GM12878 (cell line): ENCODE data around the gene TGFB3.

Source experiments
- CEBPB ChIP-seq, 2 experiments: fragments of 150-350 bp in 1 of 2; IDR thresholded peaks; 2 replicates each; pipeline ENCODE4 v1.6.1; 2012 to 2014; ENCODE audit warnings: low read depth in 2 of 2, low read length in 2 of 2, borderline replicate concordance in 1 of 2, inconsistent platforms in 1 of 2
- CHD1 ChIP-seq: IDR thresholded peaks from 2 replicates; pipeline ENCODE4 v1.6.1; 2012; ENCODE audit warnings: low read depth, low read length, improper control_type of control experiment
- EZH2 ChIP-seq: IDR thresholded peaks from 2 replicates; pipeline ENCODE4 v1.6.1; 2012; ENCODE audit warnings: low read depth, mild to moderate bottlenecking, control low read depth, inconsistent platforms, low read length, borderline replicate concordance; ENCODE audit not compliant: control insufficient read depth
- FOS ChIP-seq: IDR thresholded peaks from 3 replicates; pipeline ENCODE4 v1.6.1; 2011; ENCODE audit warnings: borderline replicate concordance; ENCODE audit not compliant: insufficient read length; ENCODE audit errors: extremely low read depth
- HDAC6 ChIP-seq: fragments of 200-600 bp; sonication (generic); IDR thresholded peaks from one replicate; pipeline ENCODE4 v1.8.0; 2017; ENCODE audit warnings: antibody characterized with exemption; ENCODE audit not compliant: unreplicated experiment
- POLR2A ChIP-seq: IDR thresholded peaks from 2 replicates; pipeline ENCODE4 v1.6.1; 2011; ENCODE audit warnings: low read depth, mild to moderate bottlenecking, low read length
- POLR2AphosphoS5 ChIP-seq: IDR thresholded peaks from 2 replicates; pipeline ENCODE4 v1.6.1; 2011; ENCODE audit warnings: mild to moderate bottlenecking, low read length, inconsistent platforms
- SMC3 ChIP-seq: IDR thresholded peaks from 2 replicates; pipeline ENCODE4 v1.6.1; 2011; ENCODE audit warnings: low read length, improper control_type of control experiment, borderline replicate concordance
- TARDBP ChIP-seq: IDR thresholded peaks from 2 replicates; pipeline ENCODE4 v1.6.1; 2016; ENCODE audit warnings: borderline replicate concordance
- TF ChIP-seq, protein P1 (sequence below): fragments of 450-650 bp; IDR thresholded peaks from 2 replicates; pipeline ENCODE4 v1.6.1; 2018; ENCODE audit warnings: borderline replicate concordance, mild to moderate bottlenecking; ENCODE audit not compliant: partially characterized antibody
- TF ChIP-seq, protein P2 (sequence below): IDR thresholded peaks from 2 replicates; pipeline ENCODE4 v1.6.1; 2012; ENCODE audit warnings: mild to moderate bottlenecking, low read depth, low read length
- TF ChIP-seq, protein P3 (sequence below), 3 experiments: IDR thresholded peaks in 2 of 3; conservative IDR thresholded peaks in 1 of 3; 2 replicates each; pipeline ENCODE4 v1.5.1; 2011; ENCODE audit warnings: low read depth in 3 of 3, low read length in 3 of 3, mild to moderate bottlenecking in 3 of 3, control low read depth in 2 of 3, moderate library complexity in 2 of 3, inconsistent platforms in 1 of 3, mixed read lengths in 1 of 3; ENCODE audit not compliant: control insufficient read depth in 2 of 3, insufficient read depth in 1 of 3; ENCODE audit errors: extremely low read depth in 1 of 3

DNA sequence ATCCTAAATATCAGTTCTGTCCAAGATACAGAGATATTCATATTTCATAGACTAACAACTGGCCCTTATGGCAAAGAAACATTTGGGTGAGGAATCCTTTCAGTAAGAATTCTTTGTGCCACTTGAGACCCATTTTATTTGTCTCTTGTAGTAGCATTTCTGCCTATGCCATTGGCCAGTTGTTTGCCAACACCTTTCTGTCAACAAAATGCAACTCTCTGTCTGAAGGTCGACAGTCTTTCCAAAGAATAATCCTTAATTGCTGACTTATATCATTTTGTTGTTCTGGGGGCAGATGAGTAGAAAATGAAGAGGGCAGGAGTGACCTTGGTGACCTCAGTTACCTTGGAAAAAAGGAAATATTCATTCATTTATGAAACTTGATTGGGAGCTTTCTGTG is 14.7 kb upstream of the TGFB3 start:
- TF ChIP-seq, protein P1, sequence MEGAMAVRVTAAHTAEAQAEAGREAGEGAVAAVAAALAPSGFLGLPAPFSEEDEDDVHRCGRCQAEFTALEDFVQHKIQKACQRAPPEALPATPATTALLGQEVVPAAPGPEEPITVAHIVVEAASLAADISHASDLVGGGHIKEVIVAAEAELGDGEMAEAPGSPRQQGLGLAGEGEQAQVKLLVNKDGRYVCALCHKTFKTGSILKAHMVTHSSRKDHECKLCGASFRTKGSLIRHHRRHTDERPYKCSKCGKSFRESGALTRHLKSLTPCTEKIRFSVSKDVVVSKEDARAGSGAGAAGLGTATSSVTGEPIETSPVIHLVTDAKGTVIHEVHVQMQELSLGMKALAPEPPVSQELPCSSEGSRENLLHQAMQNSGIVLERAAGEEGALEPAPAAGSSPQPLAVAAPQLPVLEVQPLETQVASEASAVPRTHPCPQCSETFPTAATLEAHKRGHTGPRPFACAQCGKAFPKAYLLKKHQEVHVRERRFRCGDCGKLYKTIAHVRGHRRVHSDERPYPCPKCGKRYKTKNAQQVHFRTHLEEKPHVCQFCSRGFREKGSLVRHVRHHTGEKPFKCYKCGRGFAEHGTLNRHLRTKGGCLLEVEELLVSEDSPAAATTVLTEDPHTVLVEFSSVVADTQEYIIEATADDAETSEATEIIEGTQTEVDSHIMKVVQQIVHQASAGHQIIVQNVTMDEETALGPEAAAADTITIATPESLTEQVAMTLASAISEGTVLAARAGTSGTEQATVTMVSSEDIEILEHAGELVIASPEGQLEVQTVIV, result no peak
- TF ChIP-seq, protein P2, sequence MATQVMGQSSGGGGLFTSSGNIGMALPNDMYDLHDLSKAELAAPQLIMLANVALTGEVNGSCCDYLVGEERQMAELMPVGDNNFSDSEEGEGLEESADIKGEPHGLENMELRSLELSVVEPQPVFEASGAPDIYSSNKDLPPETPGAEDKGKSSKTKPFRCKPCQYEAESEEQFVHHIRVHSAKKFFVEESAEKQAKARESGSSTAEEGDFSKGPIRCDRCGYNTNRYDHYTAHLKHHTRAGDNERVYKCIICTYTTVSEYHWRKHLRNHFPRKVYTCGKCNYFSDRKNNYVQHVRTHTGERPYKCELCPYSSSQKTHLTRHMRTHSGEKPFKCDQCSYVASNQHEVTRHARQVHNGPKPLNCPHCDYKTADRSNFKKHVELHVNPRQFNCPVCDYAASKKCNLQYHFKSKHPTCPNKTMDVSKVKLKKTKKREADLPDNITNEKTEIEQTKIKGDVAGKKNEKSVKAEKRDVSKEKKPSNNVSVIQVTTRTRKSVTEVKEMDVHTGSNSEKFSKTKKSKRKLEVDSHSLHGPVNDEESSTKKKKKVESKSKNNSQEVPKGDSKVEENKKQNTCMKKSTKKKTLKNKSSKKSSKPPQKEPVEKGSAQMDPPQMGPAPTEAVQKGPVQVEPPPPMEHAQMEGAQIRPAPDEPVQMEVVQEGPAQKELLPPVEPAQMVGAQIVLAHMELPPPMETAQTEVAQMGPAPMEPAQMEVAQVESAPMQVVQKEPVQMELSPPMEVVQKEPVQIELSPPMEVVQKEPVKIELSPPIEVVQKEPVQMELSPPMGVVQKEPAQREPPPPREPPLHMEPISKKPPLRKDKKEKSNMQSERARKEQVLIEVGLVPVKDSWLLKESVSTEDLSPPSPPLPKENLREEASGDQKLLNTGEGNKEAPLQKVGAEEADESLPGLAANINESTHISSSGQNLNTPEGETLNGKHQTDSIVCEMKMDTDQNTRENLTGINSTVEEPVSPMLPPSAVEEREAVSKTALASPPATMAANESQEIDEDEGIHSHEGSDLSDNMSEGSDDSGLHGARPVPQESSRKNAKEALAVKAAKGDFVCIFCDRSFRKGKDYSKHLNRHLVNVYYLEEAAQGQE, result no peak
- TF ChIP-seq POLR2AphosphoS5 (no peak), CEBPB (IDR thresholded peaks at IDR 0.05; ENCODE audit: borderline replicate concordance in 1 of 2, low read depth in 2 of 2, low read length in 2 of 2) (no peak), EZH2 (no peak), POLR2A (no peak), TARDBP (no peak), SMC3 (no peak), CHD1 (no peak), FOS (no peak), HDAC6 (no peak)
- TF ChIP-seq, protein P3, sequence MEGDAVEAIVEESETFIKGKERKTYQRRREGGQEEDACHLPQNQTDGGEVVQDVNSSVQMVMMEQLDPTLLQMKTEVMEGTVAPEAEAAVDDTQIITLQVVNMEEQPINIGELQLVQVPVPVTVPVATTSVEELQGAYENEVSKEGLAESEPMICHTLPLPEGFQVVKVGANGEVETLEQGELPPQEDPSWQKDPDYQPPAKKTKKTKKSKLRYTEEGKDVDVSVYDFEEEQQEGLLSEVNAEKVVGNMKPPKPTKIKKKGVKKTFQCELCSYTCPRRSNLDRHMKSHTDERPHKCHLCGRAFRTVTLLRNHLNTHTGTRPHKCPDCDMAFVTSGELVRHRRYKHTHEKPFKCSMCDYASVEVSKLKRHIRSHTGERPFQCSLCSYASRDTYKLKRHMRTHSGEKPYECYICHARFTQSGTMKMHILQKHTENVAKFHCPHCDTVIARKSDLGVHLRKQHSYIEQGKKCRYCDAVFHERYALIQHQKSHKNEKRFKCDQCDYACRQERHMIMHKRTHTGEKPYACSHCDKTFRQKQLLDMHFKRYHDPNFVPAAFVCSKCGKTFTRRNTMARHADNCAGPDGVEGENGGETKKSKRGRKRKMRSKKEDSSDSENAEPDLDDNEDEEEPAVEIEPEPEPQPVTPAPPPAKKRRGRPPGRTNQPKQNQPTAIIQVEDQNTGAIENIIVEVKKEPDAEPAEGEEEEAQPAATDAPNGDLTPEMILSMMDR (IDR thresholded peaks at IDR 0.05 in 2 of 3, conservative IDR thresholded peaks at IDR 0.05 in 1 of 3; ENCODE audit: control insufficient read depth in 2 of 3, extremely low read depth in 1 of 3, insufficient read depth in 1 of 3, low read depth in 3 of 3, low read length in 3 of 3), result no peak
